ENCODE data around the gene CTNNA1.

The CTNNA1 gene

DNA sequence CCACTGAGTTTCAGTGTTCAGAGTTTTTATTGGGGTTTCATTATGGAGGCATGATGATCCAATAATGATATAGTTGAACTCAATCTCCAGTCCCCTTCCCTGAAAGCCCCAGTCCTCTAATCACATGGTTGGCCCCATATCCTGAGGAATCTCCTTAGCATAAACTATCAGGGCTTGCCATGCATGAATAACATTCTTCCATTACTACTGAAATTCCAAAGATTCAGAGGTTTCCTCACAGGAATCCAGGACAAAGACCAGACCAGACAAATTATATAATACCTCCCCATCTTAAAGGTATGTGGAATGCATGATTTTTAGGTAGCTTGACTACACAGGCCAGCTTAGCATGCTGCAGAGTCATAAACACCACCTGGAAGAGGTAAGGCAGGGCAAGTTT is 137.4 kb downstream of the CTNNA1 start:
- TF ChIP-seq, protein P1, sequence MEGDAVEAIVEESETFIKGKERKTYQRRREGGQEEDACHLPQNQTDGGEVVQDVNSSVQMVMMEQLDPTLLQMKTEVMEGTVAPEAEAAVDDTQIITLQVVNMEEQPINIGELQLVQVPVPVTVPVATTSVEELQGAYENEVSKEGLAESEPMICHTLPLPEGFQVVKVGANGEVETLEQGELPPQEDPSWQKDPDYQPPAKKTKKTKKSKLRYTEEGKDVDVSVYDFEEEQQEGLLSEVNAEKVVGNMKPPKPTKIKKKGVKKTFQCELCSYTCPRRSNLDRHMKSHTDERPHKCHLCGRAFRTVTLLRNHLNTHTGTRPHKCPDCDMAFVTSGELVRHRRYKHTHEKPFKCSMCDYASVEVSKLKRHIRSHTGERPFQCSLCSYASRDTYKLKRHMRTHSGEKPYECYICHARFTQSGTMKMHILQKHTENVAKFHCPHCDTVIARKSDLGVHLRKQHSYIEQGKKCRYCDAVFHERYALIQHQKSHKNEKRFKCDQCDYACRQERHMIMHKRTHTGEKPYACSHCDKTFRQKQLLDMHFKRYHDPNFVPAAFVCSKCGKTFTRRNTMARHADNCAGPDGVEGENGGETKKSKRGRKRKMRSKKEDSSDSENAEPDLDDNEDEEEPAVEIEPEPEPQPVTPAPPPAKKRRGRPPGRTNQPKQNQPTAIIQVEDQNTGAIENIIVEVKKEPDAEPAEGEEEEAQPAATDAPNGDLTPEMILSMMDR (IDR thresholded peaks at IDR 0.05; ENCODE audit: low read depth, low read length) = no peak
- no peak overlapping the region for H3K4me3 ChIP-seq (ENCODE audit: low read depth, low read length)
- in situ Hi-C loops (cut with HindIII; ENCODE audit: low sequenced_read_pairs) = no loop called here
- DNase-seq (ENCODE audit: low read depth, low spot score) = no peak

DNA sequence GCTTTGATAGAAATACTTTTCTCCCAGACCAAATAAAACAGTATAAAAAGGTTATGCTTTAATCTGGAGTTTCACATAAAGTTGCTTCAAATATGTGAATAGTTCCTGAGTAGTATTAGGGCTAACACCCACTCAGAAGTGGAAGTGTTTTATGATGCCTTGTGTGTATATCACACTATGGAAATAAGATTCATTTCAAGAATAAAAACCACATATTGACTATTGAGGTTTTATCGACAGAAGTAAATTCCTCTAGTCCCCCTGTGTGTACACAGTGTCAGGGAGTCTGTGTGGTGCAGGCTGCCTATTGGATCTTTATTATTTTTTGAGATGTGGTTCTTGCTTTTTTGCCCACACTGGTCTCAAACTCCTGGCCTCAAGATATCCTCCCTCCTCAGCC is 142.7 kb downstream of the CTNNA1 start:
- TF ChIP-seq, protein P1 (IDR thresholded peaks at IDR 0.05; ENCODE audit: low read depth, low read length) = no peak
- H3K4me3 ChIP-seq (ENCODE audit: low read depth, low read length) = no peak overlapping the region
- in situ Hi-C loops (cut with HindIII; ENCODE audit: low sequenced_read_pairs) = no loop called here
- no peak for DNase-seq (ENCODE audit: low read depth, low spot score)

DNA sequence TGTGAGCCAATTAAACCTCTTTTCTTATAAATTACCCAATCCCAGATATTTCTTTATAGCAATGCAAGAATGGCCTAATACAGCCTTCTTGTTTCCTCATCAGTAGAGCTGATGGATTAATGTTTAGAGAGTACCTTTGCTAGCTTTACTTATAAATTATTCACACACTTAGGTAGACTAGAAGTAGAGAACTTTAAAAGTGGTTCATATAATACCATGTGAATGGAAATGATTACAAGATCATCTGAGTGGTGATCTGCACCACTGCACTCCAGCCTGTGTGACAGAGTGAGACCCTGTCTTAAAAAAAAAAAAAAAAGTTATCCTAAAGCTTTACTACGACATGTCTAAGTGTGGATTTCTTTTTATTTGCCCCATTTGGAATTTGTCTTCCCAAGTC is 145.1 kb downstream of the CTNNA1 start:
- in situ Hi-C loops (cut with HindIII; ENCODE audit: low sequenced_read_pairs) = no loop called here
- H3K4me3 ChIP-seq (ENCODE audit: low read depth, low read length) = no peak overlapping the region
- no peak for DNase-seq (ENCODE audit: low read depth, low spot score)
- TF ChIP-seq, protein P1 (IDR thresholded peaks at IDR 0.05; ENCODE audit: low read depth, low read length) = no peak

DNA sequence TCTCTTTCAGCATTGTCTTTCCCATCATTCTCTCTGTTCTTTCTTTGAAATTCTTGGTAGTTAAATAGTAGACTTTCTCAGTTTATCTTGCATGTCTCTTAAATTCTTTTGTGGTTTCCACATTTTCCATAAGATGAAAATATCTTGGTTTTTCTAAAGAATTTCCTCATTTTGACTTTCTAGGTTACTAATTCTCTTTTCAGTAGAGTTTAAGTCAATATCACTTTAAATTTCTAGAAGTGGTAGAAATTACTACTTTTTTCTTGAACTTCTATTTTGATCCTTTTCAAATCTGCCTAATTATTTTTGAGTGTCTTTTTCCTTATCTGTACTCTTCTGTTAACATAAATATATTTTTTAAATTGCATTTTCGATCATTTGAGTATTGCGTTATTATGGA is 145.5 kb downstream of the CTNNA1 start:
- no peak for DNase-seq (ENCODE audit: low read depth, low spot score)
- in situ Hi-C loops (cut with HindIII; ENCODE audit: low sequenced_read_pairs) = no loop called here
- no peak overlapping the region for H3K4me3 ChIP-seq (ENCODE audit: low read depth, low read length)
- TF ChIP-seq, protein P1 (IDR thresholded peaks at IDR 0.05; ENCODE audit: low read depth, low read length) = no peak

DNA sequence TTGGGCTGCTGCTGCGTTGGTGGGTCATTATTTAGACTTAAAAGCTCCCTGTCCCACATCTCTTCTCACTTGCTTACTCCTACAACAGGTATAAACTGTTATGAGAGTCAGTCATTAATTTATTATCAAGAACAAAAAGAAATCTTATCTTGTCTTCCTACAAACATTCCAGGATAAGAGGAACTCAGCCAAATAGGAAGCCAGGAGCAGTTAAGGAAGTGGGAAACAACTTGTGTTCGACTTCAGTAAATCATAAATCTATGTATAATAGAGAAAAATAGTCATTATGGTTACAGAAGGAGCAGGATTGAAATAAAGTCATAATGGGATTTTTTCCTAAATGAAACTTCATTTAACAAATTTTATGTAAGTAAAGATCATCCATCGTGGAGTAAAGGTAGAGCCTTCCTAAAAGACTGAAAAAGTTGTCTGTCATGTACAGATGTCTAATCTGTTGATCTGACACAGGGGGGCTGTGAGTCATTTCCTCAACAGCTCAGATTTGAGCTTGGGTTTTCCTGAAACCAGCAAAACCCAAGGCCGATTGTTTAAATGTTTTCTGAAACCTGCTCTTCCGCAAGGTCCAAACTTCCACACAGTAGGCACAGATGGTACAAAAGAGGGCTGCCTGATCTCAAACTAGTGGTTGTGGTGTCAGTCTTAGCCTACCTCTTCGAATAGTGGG is 147.2 kb downstream of the CTNNA1 start:
- in situ Hi-C loops (cut with HindIII; ENCODE audit: low sequenced_read_pairs) = no loop called here
- DNase-seq (ENCODE audit: low read depth, low spot score) = peak; percentile 80
- H3K4me3 ChIP-seq (ENCODE audit: low read depth, low read length) = no peak overlapping the region
- TF ChIP-seq, protein P1 (IDR thresholded peaks at IDR 0.05; ENCODE audit: low read depth, low read length) = no peak

DNA sequence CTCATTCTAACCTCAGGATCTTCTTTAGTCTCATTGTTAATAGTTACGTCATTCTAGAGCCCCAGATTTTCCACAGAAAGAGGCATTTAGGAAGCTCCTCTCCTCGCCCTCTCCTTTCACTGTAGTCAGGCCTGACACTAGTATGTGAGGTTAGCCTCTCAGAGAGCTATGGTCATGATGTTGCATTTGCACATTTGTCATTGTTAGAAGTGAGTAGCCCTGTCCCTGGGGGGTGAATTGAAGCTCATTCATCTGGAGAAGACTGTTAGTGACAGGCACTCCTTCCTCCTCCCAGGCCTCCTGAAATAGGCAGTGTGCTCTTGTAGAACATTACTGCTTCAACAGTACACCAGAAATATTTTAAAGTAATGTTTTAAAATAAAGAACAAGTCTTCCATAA is 148.5 kb downstream of the CTNNA1 start:
- no peak overlapping the region for H3K4me3 ChIP-seq (ENCODE audit: low read depth, low read length)
- TF ChIP-seq, protein P1 (IDR thresholded peaks at IDR 0.05; ENCODE audit: low read depth, low read length) = no peak
- in situ Hi-C loops (cut with HindIII; ENCODE audit: low sequenced_read_pairs) = no loop called here
- DNase-seq (ENCODE audit: low read depth, low spot score) = no peak
